NCI-H460 (cell line): Measurements from ENCODE around the gene CTDNEP1. TPM values are rescaled to one million over a fixed set of nuclear protein-coding genes. Genes with fewer than 3 reads are reported as not detected.

Source experiments
- DNase-seq: peaks from one replicate; pipeline ENCODE4 v3.0.0-alpha.2; 2016; ENCODE audit warnings: low read depth; ENCODE audit errors: extremely low read depth
- total RNA-seq: library from RNA; depleted of rRNA; stranded (reverse); fragments of >200 nt; shearing (Covaris generic); gene quantifications from 2 replicates; pipeline ENCODE4 v1.2.3, GENCODE V29; 2014

CTDNEP1 gene
- total RNA-seq, 1 experiment from 2014 or later, result 46.9 TPM

DNA sequence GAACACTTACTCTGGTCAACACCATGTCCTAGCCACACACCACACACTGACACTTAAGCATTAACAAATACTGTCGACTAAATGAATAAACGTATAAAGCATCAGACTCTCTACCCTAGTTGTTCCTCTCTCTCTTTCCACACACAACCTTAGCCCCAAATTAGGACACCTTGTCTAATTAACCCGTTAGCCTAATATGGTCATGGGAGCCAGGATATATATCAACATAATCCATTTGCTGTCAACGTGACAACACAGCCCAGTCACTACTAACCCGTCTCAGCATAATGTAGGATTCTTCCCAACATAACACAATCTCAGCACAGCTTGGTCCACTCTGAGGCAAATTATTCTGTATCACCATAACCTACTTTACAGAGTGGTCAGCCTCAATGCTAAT lies 19.4 kb downstream of the CTDNEP1 start:
- no peak for DNase-seq

DNA sequence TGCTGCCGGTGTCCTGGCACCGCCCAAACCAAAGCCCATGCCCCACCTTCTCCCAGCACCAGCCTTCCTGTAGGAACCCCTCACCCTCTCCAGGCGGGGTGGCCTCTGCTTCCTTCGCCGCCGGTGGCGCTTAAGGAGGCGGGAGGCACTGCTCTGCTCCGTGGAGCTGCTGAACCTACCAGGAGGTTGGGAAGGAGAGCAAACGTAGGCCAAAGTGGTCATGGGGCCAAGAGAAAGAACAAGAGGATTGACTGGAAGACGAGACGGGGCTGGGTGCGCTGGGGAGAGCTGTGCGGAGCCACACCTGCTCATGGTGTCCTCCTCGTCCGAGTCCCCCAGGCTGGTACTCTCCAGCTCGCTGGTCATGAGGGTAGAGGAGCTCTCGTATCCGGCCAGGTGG lies 22.0 kb downstream of the CTDNEP1 start:
- DNase-seq, result no peak

DNA sequence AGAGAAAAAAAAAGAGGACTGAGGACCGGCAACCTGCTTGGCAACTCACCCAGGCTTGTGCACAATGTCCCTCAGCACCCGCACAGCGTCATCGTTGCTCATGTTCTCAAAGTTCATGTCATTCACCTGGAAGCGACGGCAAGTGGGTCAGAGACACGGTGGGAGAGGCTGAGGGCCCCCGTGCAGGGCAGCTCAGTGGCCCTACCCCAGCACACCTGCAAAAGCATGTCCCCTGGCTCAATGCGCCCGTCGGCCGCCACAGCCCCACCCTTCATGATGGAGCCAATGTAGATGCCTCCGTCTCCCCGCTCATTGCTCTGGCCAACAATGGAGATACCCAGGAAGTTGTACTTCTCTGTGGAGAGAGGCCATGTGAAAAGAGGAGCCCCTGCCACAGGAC lies 22.6 kb downstream of the CTDNEP1 start:
- no peak for DNase-seq

DNA sequence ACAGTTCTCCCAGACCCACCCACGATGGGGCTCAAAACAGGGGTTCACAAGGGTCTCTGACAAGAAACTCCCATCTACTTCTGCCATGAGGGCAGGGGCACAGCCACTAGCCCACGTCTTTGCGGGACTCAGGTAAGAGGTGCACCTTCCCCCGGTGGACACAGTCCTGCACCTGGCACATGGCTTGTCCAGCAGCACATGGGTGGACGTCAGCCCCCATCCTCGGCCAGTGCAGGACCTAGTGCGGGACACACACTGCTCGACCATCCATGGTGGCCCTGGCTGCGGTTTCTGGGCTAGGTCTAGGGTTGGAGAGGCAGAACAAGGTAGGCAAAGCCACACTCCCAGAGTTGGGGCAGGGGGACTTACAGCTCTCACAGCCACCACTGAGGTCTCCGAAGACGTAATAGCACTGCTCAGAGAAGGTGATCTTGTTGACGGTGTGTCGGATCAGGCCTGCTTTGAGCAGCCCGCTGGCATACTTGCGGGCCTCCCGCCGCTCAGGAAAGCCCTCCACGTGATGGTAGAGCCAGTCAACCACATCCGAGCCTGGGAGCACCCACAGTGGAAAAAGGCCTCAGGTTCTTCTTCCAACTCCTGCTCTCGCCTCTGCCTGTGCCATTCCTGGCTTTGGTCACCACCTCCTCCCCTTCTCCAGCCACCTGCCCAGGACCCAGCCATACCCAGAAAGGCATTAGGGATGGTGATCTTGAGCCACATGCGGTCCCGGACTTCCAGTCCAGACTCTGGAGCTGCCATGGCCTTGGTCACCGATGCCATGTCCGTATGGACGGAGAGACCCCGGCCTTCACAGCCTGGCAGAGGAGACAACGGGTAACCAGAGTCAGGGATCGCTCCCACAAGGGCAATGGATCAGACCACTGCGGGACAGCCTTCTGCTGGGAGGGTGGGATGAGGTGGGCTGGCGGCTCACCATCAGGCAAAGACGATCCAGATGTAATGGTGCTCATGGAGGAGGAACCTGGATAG lies 24.5 kb downstream of the CTDNEP1 start:
- DNase-seq, result no peak

DNA sequence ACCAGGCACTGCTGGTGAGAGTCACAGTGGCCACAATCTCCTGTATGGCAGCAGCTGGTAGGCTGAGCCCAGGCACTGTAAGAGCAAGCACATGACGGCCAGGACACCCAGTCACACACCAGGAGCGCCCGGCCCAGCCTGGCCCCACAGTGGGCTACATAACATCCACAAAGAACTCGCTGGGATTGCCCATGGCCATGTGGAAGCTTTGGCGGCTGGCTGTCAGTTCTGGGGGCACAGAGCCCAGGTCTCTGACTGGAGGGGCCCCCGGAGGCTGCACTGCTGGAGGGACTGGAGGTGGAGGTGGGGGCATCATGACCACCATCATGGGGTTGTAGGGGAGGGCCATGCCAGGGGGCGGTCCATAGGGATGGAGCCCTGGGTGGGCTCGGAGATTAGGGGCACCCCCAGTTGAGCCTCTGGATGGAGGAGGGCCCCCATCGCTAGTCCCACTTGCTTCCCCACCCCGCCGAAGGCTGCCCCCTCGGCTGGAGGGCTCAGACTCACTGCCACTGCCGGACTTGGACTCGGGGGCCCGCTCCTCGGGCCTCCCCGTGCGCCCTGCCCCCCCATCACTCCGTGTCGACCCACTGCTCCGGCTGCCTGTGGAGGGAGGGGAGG lies 25.7 kb downstream of the CTDNEP1 start:
- DNase-seq, result no peak

DNA sequence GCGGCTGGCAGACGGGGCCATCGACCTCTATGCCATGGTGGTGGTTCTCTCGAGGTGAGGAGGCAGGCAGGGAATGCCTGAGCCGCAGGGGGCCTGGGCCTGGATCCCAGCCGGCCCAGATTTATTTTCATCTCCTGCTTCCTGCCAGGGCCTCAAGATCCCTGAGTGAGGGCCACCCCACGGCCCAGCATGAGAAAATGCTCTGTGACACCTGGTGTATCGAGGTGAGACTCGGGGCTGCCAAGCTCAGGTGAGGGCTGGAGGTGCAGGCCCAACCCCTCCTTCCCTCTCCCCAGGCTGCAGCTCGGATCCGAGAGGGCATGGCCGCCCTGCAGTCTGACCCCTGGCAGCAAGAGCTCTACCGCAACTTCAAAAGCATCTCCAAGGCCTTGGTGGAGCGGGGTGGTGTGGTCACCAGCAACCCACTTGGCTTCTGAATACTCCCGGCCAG lies 26.8 kb downstream of the CTDNEP1 start:
- no peak for DNase-seq

DNA sequence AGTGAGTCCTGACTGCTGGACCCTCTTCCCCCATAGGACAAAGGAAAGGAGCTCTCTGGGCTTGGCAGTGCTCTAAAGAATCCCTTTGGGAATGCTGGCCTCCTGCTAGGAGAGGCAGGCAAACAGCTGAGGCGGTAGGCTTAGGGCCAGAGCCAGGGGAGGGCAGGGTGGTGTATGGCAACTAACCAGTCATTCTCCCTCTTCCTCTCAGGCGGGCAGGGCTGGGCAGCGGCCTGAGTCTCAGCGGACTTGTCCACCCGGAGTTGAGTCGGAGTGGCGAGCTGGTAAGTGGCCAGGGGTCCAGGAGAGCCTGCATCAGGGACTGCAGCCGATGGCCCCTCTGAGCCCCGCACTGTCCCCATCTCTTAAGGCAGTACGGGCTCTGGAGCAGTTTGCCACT lies 27.4 kb downstream of the CTDNEP1 start:
- no peak for DNase-seq

DNA sequence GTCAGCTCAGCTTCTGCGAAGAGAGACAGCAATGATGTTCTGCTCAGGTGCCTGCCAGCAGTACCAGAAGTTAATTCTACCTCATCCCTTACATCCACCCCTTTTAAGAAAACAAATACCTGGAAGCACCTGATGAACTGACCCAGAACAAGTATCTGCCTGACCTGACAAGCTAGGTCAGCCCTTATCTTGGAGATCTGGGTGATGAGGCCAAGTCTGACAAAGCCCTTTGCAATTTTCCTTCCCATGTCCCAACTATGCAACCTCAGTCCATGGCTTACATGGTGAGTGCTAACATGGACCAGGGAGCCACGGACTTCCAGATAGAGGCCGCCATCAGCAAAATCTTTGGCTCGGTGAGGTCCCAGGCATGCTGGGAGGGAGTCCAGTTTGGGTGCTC lies 28.2 kb downstream of the CTDNEP1 start:
- DNase-seq, result no peak

DNA sequence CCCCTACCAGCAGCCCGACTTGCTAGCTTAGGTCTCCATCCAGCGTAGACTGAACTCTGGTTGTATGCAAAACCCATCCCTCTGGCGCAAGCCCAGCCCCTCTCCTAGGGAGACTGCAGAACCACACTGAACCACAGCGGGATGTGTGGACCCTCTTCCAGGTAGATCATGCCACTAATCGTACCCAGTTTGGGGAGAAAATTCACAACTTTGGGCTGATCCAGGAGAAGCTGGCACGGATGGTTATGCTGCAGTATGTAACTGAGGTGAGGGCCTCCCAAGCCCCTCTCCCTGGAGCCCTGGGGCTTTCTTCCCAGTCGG lies 28.6 kb downstream of the CTDNEP1 start:
- DNase-seq, result no peak

DNA sequence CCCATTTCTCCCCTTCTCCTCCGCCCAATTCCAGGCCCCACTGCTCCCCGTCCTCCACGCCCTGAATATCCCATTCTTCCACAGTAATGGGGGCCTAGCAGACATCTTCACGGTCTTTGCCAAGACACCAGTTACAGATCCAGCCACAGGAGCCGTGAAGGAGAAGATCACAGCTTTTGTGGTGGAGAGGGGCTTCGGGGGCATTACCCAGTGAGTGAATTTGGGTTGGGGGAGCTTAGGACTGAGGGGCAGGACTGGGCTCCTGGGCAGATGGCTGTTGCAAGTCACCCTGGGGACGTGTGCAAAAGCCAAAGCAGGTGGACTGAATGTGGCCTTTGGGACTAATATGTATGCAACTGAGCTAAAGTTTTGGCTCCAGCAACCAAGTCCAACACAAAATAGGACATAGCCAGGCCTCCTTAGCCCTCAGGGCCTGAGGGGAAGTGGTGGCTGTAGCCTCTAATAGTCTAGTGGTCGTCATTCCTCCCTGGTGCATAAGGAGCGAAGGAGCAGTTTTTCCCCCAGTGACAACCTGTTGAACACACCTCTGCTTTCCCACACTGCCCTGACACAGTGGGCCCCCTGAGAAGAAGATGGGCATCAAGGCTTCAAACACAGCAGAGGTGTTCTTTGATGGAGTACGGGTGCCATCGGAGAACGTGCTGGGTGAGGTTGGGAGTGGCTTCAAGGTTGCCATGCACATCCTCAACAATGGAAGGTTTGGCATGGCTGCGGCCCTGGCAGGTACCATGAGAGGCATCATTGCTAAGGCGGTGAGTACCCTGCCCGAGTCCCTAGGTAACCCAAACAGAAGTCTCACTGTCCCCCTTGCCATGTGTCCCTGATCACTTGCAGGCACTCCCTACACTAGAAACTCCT lies 29.2 kb downstream of the CTDNEP1 start:
- DNase-seq, result no peak

DNA sequence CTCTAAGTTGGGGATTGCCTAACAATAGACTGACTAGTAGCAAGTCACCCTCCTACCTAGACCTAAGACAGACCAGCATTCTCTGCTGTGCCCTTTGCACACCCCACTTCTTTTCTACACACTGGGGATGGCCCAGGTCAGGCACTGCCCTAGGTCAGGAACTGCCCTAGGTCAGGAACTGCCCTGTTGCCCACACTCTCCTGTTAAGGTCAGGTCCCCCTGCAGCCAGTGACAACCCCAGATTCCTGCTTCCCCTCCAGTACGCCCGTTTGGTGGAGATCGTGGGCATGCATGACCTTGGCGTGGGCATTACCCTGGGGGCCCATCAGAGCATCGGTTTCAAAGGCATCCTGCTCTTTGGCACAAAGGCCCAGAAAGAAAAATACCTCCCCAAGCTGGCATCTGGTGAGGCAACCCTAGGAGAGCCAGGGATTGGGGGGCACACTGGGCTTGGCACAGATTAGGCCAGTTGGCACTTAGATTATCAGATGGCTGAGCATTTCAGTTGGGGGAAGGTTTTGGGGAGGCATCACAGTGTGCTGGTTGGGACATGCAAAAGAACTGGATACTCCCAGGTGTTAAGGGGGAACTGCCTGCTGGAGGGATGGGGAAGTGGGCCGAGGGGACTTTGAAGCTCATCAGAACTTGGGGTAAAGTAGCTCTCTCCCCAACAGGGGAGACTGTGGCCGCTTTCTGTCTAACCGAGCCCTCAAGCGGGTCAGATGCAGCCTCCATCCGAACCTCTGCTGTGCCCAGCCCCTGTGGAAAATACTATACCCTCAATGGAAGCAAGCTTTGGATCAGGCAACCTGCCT lies 30.0 kb downstream of the CTDNEP1 start:
- no peak for DNase-seq

DNA sequence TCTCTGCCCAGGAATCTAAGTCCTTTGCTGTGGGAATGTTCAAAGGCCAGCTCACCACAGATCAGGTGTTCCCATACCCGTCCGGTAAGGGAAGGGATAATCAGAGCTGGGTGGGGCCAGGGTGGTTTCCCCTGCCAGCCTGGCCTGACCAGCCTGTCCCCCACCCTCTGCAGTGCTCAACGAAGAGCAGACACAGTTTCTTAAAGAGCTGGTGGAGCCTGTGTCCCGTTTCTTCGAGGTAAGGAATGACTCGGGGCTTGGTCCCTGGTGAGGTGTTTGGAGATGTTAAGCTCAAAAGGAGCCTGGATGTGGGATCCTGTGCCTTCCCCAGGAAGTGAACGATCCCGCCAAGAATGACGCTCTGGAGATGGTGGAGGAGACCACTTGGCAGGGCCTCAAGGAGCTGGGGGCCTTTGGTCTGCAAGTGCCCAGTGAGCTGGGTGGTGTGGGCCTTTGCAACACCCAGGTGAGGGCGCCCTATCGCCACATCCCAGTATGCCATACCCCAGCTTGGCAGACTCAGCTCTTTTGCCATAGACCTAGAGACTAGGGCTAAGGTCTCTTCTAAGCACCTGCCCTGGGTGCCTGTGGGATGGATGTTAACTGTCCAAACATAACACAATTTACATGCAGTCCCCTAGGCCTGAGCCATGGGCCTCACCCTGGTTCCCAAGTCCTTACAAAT lies 30.8 kb downstream of the CTDNEP1 start:
- DNase-seq, result peak; percentile 74

DNA sequence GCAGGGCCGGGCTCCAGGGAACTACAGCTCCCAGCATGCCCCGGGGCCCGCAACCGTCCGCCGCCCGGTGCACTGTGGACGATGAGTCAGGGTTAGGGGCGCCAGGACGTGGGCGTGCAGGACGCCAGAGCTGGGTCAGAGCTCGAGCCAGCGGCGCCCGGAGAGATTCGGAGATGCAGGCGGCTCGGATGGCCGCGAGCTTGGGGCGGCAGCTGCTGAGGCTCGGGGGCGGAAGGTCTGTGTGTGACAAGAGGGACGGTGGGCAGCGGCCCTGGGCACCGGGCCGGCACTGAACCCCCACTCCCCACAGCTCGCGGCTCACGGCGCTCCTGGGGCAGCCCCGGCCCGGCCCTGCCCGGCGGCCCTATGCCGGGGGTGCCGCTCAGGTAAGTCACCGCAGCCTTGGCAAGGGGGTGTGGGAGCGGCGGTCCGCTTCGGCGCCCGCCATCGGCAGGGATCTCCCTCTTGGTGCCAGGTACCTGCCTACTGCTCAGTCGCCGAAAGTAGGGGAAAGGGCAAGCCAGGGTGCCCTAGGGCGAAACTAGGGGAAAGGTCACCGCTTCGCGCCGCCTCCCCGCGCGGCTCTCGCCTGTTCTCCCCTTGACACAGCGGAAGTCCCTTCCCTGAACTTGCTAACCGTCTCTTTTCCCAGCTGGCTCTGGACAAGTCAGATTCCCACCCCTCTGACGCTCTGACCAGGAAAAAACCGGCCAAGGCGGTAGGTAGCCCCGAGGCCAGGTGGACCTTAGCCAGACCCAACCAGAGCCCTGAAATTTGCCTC lies 31.5 kb downstream of the CTDNEP1 start, which contains the start of the genes ACADVL and DLG4:
Gene ACADVL (plus strand): TSS at position 127 of the 781 bp plus-strand sequence. CDS start 47 bp downstream, at position 174.
Gene DLG4 (minus strand): TSS at position 25 of the 781 bp plus-strand sequence.
- peak; percentile 70 for DNase-seq

DNA sequence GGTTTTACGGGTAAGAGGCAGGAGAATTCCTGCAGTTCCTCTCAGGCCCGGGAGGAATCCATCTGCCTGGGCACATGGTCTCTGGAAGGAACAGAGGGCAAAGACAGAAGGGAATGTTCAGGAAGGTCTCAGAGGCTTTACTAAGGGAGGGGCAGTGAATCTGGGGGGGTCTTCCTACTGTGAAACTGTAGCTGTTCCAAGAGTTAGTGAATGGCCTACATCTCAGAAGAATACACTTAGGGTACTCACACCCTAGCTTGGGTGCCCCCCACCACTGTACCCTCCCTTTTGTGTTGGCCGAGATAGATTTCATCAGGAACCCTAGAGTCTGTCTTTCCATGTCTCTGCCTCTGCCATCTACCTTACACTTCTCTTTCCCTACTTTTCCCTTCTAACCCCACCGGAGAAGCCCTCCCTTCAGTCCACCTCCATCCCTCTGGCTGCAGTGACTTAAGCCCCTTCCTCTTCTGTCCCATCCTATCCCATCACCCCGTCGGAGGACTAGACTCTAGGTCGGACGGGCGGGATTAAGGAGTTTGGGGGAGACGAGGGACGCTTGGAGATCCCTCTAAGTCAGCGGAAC lies 32.2 kb downstream of the CTDNEP1 start:
- no peak for DNase-seq

DNA sequence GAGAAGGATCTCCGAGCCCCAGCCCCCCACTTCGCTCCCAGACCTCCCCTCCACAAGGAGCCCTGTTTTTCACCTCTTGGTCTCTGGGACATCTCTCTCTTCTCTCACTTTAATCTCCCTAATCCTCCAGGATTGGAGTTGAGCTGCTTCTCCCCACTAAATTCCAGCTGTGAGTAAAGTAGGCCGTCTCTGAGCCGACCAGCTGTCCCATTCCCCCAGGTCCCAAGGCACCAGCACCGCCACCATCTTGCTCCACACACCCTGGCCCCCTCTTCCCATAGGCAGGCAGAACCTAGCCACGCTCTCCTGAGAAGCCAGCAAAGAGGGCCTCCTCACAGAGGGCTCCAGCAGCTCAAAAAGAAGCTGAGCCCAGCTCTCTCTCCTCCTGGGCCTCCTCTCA lies 32.8 kb downstream of the CTDNEP1 start:
- no peak for DNase-seq

DNA sequence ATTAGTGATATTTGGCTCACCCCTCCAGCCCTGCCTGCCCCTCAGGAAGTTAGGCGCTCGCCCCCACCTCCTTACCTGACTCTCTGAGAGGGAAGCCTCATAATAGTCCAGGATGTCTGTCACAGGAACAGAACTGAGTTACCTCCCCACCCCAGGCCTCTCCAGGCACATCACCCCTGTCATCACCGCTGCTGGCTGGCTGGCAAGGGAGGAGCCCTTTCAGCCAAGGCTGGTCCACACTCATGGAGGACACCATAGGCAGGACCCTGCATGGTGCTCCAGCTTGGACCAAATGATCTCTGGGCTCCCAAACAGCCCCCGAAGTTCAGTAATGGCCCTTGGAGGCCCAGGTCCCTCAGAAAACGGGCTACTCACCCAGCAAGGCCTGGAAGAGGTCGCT lies 33.4 kb downstream of the CTDNEP1 start:
- DNase-seq, result no peak

DNA sequence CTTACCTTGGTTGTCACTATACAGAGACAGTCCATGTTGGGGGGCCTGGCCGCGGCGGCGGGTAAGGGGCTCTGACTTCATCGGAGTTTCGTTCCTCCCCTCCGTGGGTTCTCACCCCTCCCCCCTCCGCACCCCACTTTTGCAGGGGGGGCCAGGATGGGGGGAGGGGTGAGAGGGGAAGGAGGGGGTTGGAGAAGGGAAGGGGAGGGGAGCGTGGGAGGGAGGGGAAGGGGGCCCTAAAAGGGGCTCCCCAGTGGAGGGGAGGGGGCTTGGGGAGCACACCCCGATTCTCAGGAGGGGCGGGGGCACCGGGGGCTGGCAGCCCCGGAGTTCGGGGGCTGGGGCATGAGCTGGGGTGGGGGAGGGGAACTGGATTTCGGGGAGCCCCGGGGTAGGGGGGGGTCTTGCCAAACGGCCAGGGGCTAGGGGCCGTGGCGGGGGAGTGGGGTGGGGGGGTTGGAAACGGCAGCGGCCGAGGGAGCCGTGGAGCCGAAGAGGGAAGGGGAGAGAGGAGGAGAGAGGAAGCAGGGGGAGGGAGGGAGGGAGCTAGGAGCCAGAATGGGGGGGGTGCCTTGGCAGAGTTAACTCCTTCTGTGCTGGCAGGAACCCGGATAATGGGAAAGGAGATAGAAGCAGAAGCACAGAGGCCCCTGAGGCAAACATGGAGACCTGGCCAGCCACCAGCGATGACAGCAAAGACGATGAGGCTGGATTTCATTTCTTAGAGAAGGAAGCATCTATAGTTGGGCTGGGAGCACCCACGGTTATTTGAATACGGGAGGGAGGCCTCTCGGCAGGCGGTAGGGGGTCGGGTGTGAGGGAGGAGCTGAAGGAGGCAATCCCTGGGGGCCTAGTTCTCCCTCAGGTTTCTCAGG lies 34.2 kb downstream of the CTDNEP1 start:
- DNase-seq, result no peak
